Raji (cell line): Measurements from ENCODE around the gene TUBB6.

Experiments used
- POLR2A ChIP-seq: IDR thresholded peaks from 2 replicates; pipeline ENCODE4 v1.6.1; 2011; ENCODE audit warnings: low read depth, low read length, control low read depth; ENCODE audit not compliant: insufficient read depth

The TUBB6 gene

GRCh38 chr18:12338382-12338781 lies 30.3 kb downstream of the TUBB6 start:
- no peak for TF ChIP-seq POLR2A

- TF ChIP-seq POLR2A = no peak
Observed at GRCh38 chr18:12340945-12341660, 33.1 kb downstream of the TUBB6 start.

- no peak for TF ChIP-seq POLR2A
Observed at GRCh38 chr18:12342661-12343060, 34.6 kb downstream of the TUBB6 start.

GRCh38 chr18:12345491-12346239 lies 37.6 kb downstream of the TUBB6 start:
- no peak for TF ChIP-seq POLR2A

GRCh38 chr18:12346240-12346565 lies 38.2 kb downstream of the TUBB6 start:
- TF ChIP-seq POLR2A = no peak

GRCh38 chr18:12347895-12348294 lies 39.9 kb downstream of the TUBB6 start:
- TF ChIP-seq POLR2A = no peak

- TF ChIP-seq POLR2A = no peak
Observed at GRCh38 chr18:12352188-12352587, 44.1 kb downstream of the TUBB6 start.

GRCh38 chr18:12359515-12359927 lies 51.5 kb downstream of the TUBB6 start:
- no peak for TF ChIP-seq POLR2A

GRCh38 chr18:12361770-12362378 lies 53.8 kb downstream of the TUBB6 start:
- no peak for TF ChIP-seq POLR2A

- no peak for TF ChIP-seq POLR2A
Observed at GRCh38 chr18:12362473-12363174, 54.6 kb downstream of the TUBB6 start.

GRCh38 chr18:12366379-12366778 lies 58.3 kb downstream of the TUBB6 start:
- no peak for TF ChIP-seq POLR2A

GRCh38 chr18:12366784-12367183 lies 58.7 kb downstream of the TUBB6 start:
- TF ChIP-seq POLR2A = no peak

GRCh38 chr18:12369211-12369610 lies 61.2 kb downstream of the TUBB6 start:
- TF ChIP-seq POLR2A = no peak

- no peak for TF ChIP-seq POLR2A
Observed at GRCh38 chr18:12371590-12371989, 63.5 kb downstream of the TUBB6 start.

- TF ChIP-seq POLR2A = no peak
Observed at GRCh38 chr18:12372406-12372805, 64.4 kb downstream of the TUBB6 start.

GRCh38 chr18:12373116-12373770 lies 65.2 kb downstream of the TUBB6 start:
- no peak for TF ChIP-seq POLR2A

- TF ChIP-seq POLR2A = no peak
Observed at GRCh38 chr18:12373771-12374116, 65.7 kb downstream of the TUBB6 start.
